HK-2 (cell line): ENCODE data around the gene ACTG1.

ENCODE experiments used
- DNase-seq: peaks from one replicate; pipeline ENCODE4 v3.0.0-alpha.2; 2018; ENCODE audit not compliant: unreplicated experiment

Gene ACTG1

DNA sequence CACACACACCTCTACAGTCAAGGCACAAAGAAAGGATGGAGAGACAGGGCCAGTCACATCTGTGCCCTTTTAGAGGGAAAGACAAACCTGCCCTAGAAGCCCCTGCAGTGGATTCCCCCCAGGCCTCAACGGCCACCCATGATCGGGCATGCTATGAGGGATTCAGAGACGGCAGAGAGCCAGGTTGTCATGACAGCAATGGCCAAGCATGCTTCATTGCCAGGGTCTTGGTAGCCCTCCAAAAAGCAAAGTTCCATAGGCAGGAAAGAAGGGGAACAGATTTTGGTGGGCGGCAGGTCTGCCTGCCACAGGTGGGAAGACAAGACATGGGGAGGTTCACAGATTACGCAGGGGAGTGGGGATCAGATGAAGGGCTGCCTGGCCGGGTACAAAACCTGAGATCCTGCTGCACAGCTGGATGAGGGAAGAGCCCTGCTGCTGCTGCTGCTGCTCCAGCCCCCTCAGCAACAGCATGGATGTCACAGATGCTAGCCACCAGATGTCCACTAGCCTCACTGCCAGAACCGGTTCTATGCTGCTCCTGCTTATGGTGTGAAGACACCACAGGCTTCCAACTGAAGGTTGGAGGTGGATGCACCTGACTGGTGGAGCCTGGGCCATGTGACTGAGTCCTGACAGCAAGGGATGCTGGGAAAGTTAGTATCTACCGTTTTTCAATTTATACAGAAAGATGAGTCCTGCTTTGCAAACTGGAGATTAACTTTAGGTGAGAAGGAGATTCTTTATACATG lies 17.8 kb downstream of the ACTG1 start:
- DNase-seq: no peak

- DNase-seq: no peak
Measured at GRCh38 chr17:81493198-81494038, 19.2 kb downstream of the ACTG1 start.

DNA sequence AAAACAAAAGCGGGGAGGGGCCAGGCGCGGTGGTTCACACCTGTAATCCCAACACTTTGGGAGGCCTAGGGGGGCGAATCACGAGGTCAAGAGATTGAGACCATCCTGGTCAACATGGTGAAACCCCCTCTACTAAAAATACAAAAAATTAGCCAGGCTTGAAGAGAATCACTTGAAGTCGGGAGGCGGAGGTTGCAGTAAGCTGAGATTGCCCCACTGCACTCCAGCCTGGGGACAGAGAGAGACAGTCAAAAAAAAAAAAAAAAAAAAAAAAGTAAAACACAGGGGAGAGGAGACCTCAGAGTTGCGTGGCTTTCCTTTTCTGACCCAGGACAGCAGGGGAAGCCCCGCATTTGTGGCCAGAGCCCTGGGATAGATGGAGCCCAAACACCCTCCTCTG lies 19.9 kb downstream of the ACTG1 start:
- DNase-seq: no peak

DNA sequence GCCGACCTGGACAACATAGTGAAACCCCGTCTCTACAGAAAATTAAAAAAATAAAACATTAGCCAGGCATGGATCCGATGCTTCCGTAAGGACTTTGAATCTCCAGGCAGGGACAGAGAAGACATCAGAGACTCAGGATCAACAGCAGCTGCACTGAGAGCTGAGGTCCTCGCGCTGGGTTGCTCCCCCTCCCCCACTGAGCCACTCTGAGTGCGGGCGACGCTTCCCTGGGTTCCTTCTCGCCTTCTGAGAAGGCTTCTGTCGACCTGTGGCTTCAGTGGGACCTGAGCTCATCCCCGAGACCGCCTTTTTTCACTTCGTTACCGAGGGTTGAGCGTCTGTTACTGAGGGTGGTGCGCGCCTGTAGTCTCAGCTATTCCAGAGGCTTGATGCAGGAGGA lies 20.4 kb downstream of the ACTG1 start:
- DNase-seq: no peak

- no peak for DNase-seq
Measured at GRCh38 chr17:81491761-81492160, 20.8 kb downstream of the ACTG1 start.

GRCh38 chr17:81491181-81491581 lies 21.4 kb downstream of the ACTG1 start:
- DNase-seq: no peak

GRCh38 chr17:81489998-81490992 lies 22.3 kb downstream of the ACTG1 start:
- no peak for DNase-seq

DNA sequence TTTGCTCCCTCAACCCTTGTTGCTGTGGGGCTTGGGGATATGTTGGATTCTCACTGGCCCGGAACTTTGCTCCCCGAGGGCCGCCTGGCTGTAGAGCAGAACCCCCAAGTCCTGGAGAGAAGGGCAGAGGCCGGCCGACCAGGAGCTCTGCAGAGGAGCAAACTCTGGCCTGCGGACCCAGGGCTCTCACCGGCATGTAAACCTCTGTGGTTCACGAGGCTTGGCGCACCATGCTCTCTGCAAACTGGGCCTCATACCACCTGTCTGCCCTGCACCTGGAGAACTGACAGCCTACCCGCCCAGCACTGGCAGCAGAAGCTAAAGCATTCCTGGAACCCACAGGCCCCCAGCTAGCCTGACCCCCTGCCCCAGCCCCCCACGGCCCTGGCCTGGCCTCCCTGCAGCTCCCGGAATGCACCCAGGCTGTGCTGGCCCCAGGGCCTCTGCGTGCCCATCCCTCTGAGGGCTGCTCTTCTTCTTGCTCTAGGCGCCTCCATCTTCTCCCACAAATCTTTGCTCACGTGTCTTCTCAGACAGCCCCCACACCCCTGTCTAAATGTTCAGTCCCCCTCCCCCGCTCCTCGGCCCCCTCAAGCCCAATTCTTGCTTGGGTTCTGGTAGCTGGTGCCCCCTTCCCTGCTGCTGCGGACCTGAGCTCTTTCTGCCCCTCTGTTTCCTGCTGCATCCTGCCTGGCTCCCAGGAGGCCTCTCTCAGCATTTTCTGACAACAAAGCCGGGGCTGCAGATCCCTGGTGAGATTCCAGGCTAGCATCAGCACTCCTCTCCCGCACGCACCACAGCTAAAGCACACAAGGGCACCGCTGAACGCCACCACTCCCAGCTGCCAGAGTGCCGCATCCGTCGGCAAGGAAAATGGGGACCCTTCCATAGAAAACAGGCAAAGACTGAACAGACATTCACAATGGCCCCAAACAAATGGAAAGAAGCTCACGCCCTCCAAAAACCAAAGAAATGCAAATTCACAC lies 23.3 kb downstream of the ACTG1 start:
- DNase-seq: no peak

DNA sequence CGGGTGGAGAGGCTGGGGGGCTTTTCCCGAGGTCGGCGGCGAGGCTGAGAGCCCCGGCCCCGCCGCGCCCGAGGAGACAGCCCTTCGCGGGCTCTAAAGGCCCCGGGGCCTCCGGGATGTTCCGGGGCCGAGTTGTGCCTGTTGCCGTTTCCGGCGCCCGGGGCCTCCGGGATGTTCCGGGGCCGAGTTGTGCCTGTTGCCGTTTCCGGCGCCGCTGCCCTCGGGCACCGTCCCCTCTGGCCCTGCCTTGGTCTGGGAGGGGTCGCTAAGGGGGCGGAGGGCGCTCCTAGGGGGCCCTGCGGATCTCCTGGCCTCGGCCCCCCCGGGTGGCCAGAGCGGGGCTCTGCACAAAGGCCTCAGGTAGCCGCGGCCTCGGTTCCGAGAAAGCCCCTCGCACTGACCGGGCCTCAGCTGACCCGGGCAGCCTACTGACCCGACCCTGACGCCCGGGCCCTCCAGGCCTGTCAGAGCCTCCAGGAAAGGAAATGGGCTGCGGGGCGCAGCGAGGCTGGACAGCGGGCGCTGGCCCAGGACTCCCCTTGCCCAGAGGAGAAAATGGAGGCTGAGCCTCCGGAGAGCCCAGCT lies 24.2 kb downstream of the ACTG1 start:
- no peak for DNase-seq

DNA sequence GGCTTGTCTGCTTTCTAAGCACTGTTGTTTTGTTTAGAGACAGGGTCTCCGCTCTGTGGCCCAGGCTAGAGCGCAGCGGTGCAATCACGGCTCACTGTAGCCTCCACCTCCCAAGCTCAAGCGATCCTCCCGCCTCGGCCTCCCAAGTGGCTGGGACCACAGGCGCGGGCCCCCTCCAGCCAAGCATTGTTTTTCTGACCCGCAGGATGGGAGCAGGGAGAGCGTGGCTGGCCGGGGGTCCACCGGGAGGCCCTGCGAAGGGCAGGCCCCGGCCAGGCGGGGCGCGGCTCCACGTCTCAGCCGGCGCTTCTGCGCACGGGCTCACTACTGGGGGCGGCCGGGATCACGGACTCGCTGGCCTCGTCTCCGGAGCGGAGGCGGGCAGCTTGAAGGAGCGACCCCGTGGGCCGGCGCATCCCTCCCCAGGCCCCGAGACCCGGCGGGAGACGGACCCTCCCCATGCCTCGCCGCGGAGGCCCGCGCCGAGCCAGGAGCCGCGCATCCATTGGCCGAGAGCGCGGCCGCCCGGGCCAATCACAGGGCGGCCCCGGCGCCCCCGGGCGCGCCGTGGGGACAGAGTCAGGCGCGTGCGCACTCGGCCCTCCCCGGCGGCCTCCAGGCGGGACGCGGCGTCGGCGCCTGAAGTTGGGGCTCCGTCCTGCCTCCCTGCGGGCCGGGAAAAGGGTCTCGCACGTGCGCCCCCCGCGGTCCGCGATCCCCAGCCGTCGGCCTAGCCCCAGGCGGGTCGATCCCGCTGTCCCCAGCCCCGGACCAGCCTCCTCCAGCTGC lies 24.9 kb downstream of the ACTG1 start:
- peak; percentile 76 for DNase-seq

GRCh38 chr17:81487089-81487486 lies 25.5 kb downstream of the ACTG1 start:
- no peak for DNase-seq

DNA sequence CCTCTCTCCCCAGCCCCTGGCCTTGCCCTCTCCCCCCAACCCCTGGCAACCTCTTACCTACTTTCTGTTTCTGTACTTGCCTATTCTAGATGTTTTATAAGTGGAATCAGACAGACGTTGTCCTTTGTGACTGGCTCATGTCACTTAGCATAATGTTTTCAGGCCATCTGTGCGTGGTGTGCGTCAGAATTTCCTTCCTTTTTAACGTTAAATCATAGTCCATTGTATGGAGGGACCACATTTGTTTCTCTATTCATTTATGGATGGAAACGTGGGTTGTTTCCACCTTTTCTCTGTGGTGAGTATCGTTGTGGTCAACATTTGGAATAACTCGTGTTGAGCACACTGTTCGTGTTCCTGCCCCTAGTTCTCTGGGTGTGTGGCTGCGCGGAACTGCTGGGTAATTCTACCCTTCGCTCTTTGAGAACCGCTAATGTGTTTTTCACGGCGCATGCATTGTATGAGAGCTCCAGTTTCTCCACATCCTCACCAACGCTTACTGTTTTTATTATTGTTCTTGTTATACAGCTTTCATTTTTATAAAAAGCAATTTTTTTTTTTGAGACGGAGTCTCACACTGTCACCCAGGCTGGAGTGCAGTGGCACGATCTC lies 26.3 kb downstream of the ACTG1 start:
- no peak for DNase-seq

GRCh38 chr17:81484195-81484979 lies 28.2 kb downstream of the ACTG1 start:
- DNase-seq: peak; percentile 88

GRCh38 chr17:81483862-81484194 lies 28.8 kb downstream of the ACTG1 start:
- DNase-seq: no peak

DNA sequence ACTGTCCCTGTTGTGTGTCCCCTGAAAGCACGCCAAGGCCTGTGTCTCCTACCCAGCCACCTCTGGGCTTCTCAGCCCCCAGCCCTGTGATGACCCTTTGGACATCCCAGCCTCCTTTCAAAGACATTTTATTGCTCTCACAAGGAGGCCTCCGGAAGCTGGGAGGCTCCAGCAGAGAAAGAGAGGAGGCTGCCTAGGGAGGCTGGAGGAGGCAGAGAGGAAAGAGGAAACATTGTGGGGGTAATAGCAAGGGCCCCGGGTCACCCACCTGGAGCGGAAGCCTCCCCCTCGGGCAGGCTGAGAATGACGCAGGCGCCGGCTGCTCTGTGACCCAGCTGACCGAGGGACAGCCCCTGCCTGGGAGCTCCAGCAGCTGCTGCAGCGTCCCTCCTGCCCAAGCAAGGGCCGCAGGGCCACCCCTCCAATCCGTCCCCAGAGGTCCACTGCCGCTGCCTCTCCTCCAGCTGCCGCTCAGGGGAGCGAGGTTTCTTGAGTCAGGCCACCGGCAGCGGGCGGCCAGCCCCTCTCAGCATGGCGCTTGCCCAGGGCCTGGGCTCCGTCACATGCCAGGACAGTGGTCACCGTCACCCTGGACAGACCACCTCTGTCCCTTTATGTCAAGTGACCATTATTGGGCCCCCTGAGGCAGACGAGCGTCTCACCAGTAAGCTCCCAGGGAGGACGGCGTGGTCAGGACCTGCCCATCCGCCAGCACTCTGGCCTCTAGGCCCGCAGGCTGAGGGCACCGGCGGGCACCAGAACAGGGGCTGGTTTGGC lies 29.3 kb downstream of the ACTG1 start:
- DNase-seq: no peak

GRCh38 chr17:81482673-81483072 lies 29.9 kb downstream of the ACTG1 start:
- DNase-seq: no peak

DNA sequence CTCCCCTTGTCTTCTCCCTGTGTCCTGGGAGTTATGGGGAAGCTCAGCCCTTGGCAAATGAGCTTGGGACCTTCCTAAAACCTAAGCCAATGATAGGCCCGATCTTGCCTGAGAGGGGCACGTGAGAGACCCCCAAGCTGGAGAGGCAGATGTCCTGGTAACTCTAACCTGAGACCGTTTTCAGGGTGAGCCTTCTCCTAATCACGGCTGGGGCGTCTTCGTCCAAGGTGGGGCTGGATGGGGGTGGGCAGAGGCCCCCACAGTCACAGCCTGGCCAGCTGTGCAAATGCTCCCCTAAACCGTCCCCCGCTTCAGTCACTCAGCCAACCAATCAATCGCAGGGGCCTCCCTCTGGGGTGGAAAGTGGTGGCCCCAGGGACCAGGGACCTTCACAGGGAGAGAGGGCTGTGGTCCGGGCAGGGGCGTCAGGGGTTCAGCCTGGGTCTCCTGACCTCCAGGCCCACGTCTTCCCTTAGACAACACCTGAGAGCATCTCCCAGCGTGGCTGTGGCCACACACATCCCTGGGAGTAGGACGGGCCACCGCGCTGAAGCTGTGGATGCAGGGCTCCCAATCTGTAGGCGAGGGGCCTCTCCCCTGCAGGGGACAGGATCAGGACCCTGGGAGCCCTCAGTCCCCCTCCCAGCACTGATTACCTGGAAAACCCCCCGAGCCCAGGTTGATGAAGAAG lies 30.6 kb downstream of the ACTG1 start:
- DNase-seq: no peak
